H1 (cell line): ENCODE measurements around the gene OTUD5. TPM values are rescaled to one million over a fixed set of nuclear protein-coding genes. Genes with fewer than 3 reads are reported as not detected.

Source experiments
- CTCF ChIA-PET: fragments of 300-600 bp; sonication (Branson Sonifier 250); formaldehyde crosslinking; loops from one replicate; lab custom pipeline; 2021; ENCODE audit not compliant: partially characterized antibody; lab: Charles Lee
- POLR2A ChIA-PET: fragments of 300-600 bp; sonication (Branson Sonifier 250); formaldehyde crosslinking; loops from one replicate; lab custom pipeline; 2021; ENCODE audit warnings: inconsistent platforms; ENCODE audit not compliant: partially characterized antibody; lab: Charles Lee
- DNase-seq, 2 experiments: peaks; one replicate each; pipeline versions ENCODE4 v3.0.0 to v3.0.0-alpha.2; 2010 to 2022; ENCODE audit warnings: low spot score in 2 of 2, low read depth in 1 of 2, mixed read lengths in 1 of 2
- FAIRE-seq: peaks from 2 replicates; lab custom pipeline; 2011; peaks lifted over from hg19 to GRCh38; lab: Jason Lieb, UNC
- H2AFZ ChIP-seq: 2 replicates; pipeline ENCODE4 v1.8.1; 2012; ENCODE audit warnings: low read length, inconsistent platforms
- H2AK5ac ChIP-seq: 2 replicates; pipeline ENCODE4 v1.6.1; 2013; ENCODE audit warnings: low read depth, low read length
- H2BK120ac ChIP-seq: replicated peaks from 2 replicates; pipeline ENCODE3; 2013; ENCODE audit warnings: low read depth, low read length, inconsistent platforms
- H2BK12ac ChIP-seq: 2 replicates; pipeline ENCODE4 v1.6.1; 2013; ENCODE audit warnings: low read depth, low read length
- H2BK15ac ChIP-seq: 2 replicates; pipeline ENCODE4 v1.6.1; 2013; ENCODE audit warnings: low read length
- H2BK20ac ChIP-seq: 2 replicates; pipeline ENCODE4 v1.6.1; 2013; ENCODE audit warnings: low read length
- H2BK5ac ChIP-seq: 2 replicates; pipeline ENCODE4 v1.6.1; 2013; ENCODE audit warnings: low read depth, low read length
- H3K14ac ChIP-seq: 2 replicates; pipeline ENCODE4 v1.6.1; 2013; ENCODE audit warnings: inconsistent platforms; ENCODE audit not compliant: insufficient read length
- H3K18ac ChIP-seq: 2 replicates; pipeline ENCODE4 v1.6.1; 2013; ENCODE audit warnings: low read length; ENCODE audit errors: extremely low read depth
- H3K23ac ChIP-seq: 2 replicates; pipeline ENCODE4 v1.6.1; 2013; ENCODE audit warnings: inconsistent platforms; ENCODE audit not compliant: insufficient read length
- H3K23me2 ChIP-seq: 2 replicates; pipeline ENCODE4 v1.6.1; 2013; ENCODE audit warnings: low read depth, low read length
- H3K27ac ChIP-seq: 2 replicates; pipeline ENCODE4 v1.6.1; 2011; ENCODE audit warnings: low read depth, low read length, inconsistent platforms
- H3K27me3 ChIP-seq, 4 experiments: replicated peaks in 1 of 4; 1 replicate in 1 of 4; 2 replicates in 3 of 4; pipeline versions ENCODE4 v1.6.1 to v1.8.1; 2011 to 2013; ENCODE audit warnings: low read length in 3 of 4, mild to moderate bottlenecking in 3 of 4, inconsistent platforms in 2 of 4, mixed read lengths in 2 of 4, moderate library complexity in 1 of 4; ENCODE audit not compliant: control insufficient read depth in 3 of 4, insufficient read depth in 3 of 4; ENCODE audit errors: extremely low read depth in 1 of 4
- H3K36me3 ChIP-seq, 4 experiments: 2 replicates each; pipeline versions ENCODE4 v1.6.1 to v1.8.1; 2011 to 2013; ENCODE audit warnings: mild to moderate bottlenecking in 4 of 4, low read length in 3 of 4, moderate library complexity in 2 of 4, control low read depth in 1 of 4, inconsistent platforms in 1 of 4; ENCODE audit not compliant: insufficient read depth in 4 of 4, control insufficient read depth in 2 of 4
- H3K4ac ChIP-seq: replicated peaks from 2 replicates; pipeline ENCODE3; 2013; ENCODE audit warnings: low read length, low read depth, mixed read lengths, inconsistent platforms; ENCODE audit not compliant: insufficient read length
- H3K4me1 ChIP-seq, 4 experiments: replicated peaks in 1 of 4; 1 replicate in 1 of 4; 2 replicates in 3 of 4; pipeline versions ENCODE4 v1.6.1 to v1.8.1; 2011 to 2013; ENCODE audit warnings: low read length in 3 of 4, inconsistent platforms in 2 of 4, mixed read lengths in 1 of 4; ENCODE audit not compliant: insufficient read depth in 4 of 4, control insufficient read depth in 3 of 4
- H3K4me2 ChIP-seq, 2 experiments: 2 replicates each; pipeline versions ENCODE4 v1.6.1 to v1.8.1; 2011 to 2013; ENCODE audit warnings: low read depth in 2 of 2, low read length in 2 of 2, control low read depth in 1 of 2, inconsistent platforms in 1 of 2, mild to moderate bottlenecking in 1 of 2; ENCODE audit not compliant: insufficient read depth in 1 of 2
- H3K4me3 ChIP-seq, 4 experiments: fragments of 200-600, 300-600 bp in 1 of 4; sonication (generic), shearing (Covaris generic), sonication (Bioruptor Twin) in 1 of 4; 2 replicates each; pipeline versions ENCODE4 v1.5.1 to v1.8.1; 2011 to 2016; ENCODE audit warnings: low read length in 4 of 4, low read depth in 3 of 4, control low read depth in 2 of 4, inconsistent platforms in 2 of 4, mild to moderate bottlenecking in 2 of 4, mixed read lengths in 1 of 4, moderate library complexity in 1 of 4; ENCODE audit not compliant: insufficient read depth in 2 of 4; ENCODE audit errors: extremely low read depth in 1 of 4
- H3K56ac ChIP-seq: replicated peaks from 2 replicates; pipeline ENCODE3; 2013; ENCODE audit warnings: low read depth, mild to moderate bottlenecking, mixed read lengths, low read length, inconsistent platforms; ENCODE audit not compliant: insufficient read length
- H3K79me1 ChIP-seq: 2 replicates; pipeline ENCODE4 v1.6.1; 2013; ENCODE audit warnings: low read depth, low read length, control low read depth
- H3K79me2 ChIP-seq, 2 experiments: 2 replicates each; pipeline versions ENCODE4 v1.6.1 to v1.8.1; 2012 to 2013; ENCODE audit warnings: low read length in 2 of 2, mild to moderate bottlenecking in 2 of 2, inconsistent platforms in 1 of 2; ENCODE audit not compliant: insufficient read depth in 2 of 2, control insufficient read depth in 1 of 2
- H3K9ac ChIP-seq, 4 experiments: replicated peaks in 1 of 4; 1 replicate in 1 of 4; 2 replicates in 3 of 4; pipeline versions ENCODE4 v1.6.1 to v1.8.1; 2011 to 2013; ENCODE audit warnings: low read depth in 3 of 4, low read length in 3 of 4, control low read depth in 2 of 4, mild to moderate bottlenecking in 2 of 4, moderate library complexity in 2 of 4, inconsistent platforms in 1 of 4; ENCODE audit errors: extremely low read depth in 1 of 4
- H3K9me3 ChIP-seq, 2 experiments: 2 replicates each; pipeline versions ENCODE4 v1.6.1 to v1.8.1; 2012 to 2013; ENCODE audit warnings: mild to moderate bottlenecking in 2 of 2, moderate library complexity in 2 of 2, control low read depth in 1 of 2, inconsistent platforms in 1 of 2, low read depth in 1 of 2, low read length in 1 of 2, mixed read lengths in 1 of 2; ENCODE audit not compliant: insufficient read depth in 2 of 2
- H4K20me1 ChIP-seq, 2 experiments: replicated peaks in 1 of 2; 2 replicates each; pipeline versions ENCODE3 to v1.8.1; 2011 to 2013; ENCODE audit warnings: inconsistent platforms in 2 of 2, low read length in 2 of 2, mild to moderate bottlenecking in 1 of 2; ENCODE audit not compliant: insufficient read depth in 2 of 2, control insufficient read depth in 1 of 2
- H4K5ac ChIP-seq: 2 replicates; pipeline ENCODE4 v1.6.1; 2013; ENCODE audit warnings: low read length, low read depth, mixed read lengths, inconsistent platforms; ENCODE audit not compliant: insufficient read length
- H4K8ac ChIP-seq: 2 replicates; pipeline ENCODE4 v1.8.0; 2013; ENCODE audit warnings: mild to moderate bottlenecking, moderate library complexity, low read length, inconsistent platforms; ENCODE audit not compliant: insufficient read depth; ENCODE audit errors: extremely low read depth
- H4K91ac ChIP-seq: replicated peaks from 2 replicates; pipeline ENCODE3; 2013; ENCODE audit warnings: low read length, mixed read lengths, inconsistent platforms; ENCODE audit not compliant: insufficient read length
- POLR2AphosphoS5 ChIP-seq: IDR thresholded peaks from 2 replicates; pipeline ENCODE4 v1.6.1; 2011; ENCODE audit warnings: low read depth, low read length
- WGBS, 2 experiments: shearing (Covaris generic) in 1 of 2; methylation state at CpG; one replicate each; pipeline versions ENCODE4 v1.1.6 to v1.1.7; 2013 to 2015; ENCODE audit warnings: low lambda C conversion rate in 2 of 2, mixed read lengths in 2 of 2, inconsistent platforms in 1 of 2, low coverage in 1 of 2, missing lambda C conversion rate in 1 of 2; ENCODE audit not compliant: insufficient replicate concordance in 2 of 2, insufficient coverage in 1 of 2, insufficient read length in 1 of 2; ENCODE audit errors: extremely low coverage in 1 of 2, missing lambda C conversion rate in 1 of 2; 5-methylcytosine and 5-hydroxymethylcytosine counted together
- polyA plus RNA-seq, 7 experiments: library from polyadenylated mRNA; depleted of rRNA in 3 of 7; stranded (reverse) in 5 of 7; unstranded in 2 of 7; fragments of >200 nt in 5 of 7; fragments of 200-250 nt in 2 of 7; gene quantifications; 1 replicate in 5 of 7; 2 replicates in 1 of 7; 4 replicates in 1 of 7; pipeline versions ENCODE4 v1.2.1 to v1.2.3, GENCODE V29; 2011 to 2013; ENCODE audit warnings: missing spikeins in 2 of 7, mixed read lengths in 2 of 7
- total RNA-seq: library from RNA; stranded (reverse); fragmentation: NEBNext Ultra II Directional; extraction: Animal tissue kit (Norgen Biotek cat#: 25700); gene quantifications from 2 replicates; pipeline ENCODE4 v1.2.1, GENCODE V29; 2021

OTUD5 gene
- total and polyA plus RNA-seq, 2 of the 8 experiments (the other 6 are each of a cell fraction or from before 2014, with no cell fraction given) = 46.3 to 53.5 TPM

DNA sequence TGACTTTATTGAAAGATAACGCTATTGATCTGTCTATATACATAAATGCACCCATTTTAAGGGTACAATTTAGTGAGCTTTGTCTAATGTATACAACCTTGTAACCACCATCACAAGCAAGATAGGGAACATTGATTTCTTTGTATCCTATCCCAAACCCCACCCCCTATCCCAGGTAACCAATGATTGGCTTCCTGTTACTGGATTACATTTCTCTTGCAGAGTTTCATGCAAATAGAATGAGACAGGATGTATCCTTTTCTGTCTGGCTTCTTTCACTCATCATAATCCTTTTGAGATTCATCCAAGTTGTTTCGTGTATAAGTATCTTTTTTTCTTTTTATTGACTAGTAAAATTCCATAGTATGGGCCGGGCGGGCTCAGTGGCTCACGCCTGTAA is 46.3 kb upstream of the OTUD5 start:
- no peak overlapping the region for H4K91ac ChIP-seq
- no peak overlapping the region for H3K4me2 ChIP-seq
- no peak overlapping the region for H2BK5ac ChIP-seq
- H3K4ac ChIP-seq = no peak overlapping the region
- POLR2A ChIA-PET = interaction anchor here (2.2 to 2.5 kb wide), 2 partner anchors 36 to 39 kb away, joined by 16 to 24 read pairs; partner anchors contain the start of gene TFE3
- DNase-seq (no peak), FAIRE-seq (no peak)
- H3K79me2 ChIP-seq = peaks cover 3 to 15% of the 10 kb centered on the region in 2 experiments; a peak in 3 of 4 replicates
- H4K5ac ChIP-seq = no peak overlapping the region
- no peak overlapping the region for H2BK15ac ChIP-seq
- H3K56ac ChIP-seq = no peak overlapping the region
- H3K36me3 ChIP-seq = peaks cover 2 to 10% (median 5%) of the 10 kb centered on the region in 4 experiments; a peak in 7 of 8 replicates
- TF ChIP-seq POLR2AphosphoS5 = no peak
- no peaks in the 10 kb centered on the region for H4K20me1 ChIP-seq
- H4K8ac ChIP-seq = no peak overlapping the region
- H3K23ac ChIP-seq = no peak overlapping the region
- no peak overlapping the region for H3K14ac ChIP-seq
- H2BK20ac ChIP-seq = no peak overlapping the region
- H3K27ac ChIP-seq = no peak overlapping the region
- peaks cover 0 to 3% (median 0%) of the 10 kb centered on the region in 4 experiments; a peak in 1 of 7 replicates for H3K4me1 ChIP-seq
- no peak overlapping the region for H2BK120ac ChIP-seq
- H3K27me3 ChIP-seq = no peaks in the 10 kb centered on the region
- H3K9me3 ChIP-seq = no peaks in the 10 kb centered on the region
- H3K18ac ChIP-seq = no peak overlapping the region
- WGBS, 2 experiments = 78% methylated on average over 4 of the region's 5 CpGs; no CpG with 5 or more reads in 1 of the 2 experiments
- H2AK5ac ChIP-seq = no peak overlapping the region
- H3K4me3 ChIP-seq = no peak overlapping the region
- H3K9ac ChIP-seq = no peak overlapping the region
- no peak overlapping the region for H2AFZ ChIP-seq
- CTCF ChIA-PET = no interaction called here
- H2BK12ac ChIP-seq = no peak overlapping the region
- no peaks in the 10 kb centered on the region for H3K23me2 ChIP-seq
- no peaks in the 10 kb centered on the region for H3K79me1 ChIP-seq
